Astrocyte (in vitro differentiated cells and primary cell): Measurements from ENCODE around the gene SERPINA1. TPM values are rescaled to one million over a fixed set of nuclear protein-coding genes. Genes with fewer than 3 reads are reported as not detected.

ENCODE experiments used
- DNase-seq: peaks from one replicate; pipeline ENCODE4 v3.0.0-alpha.2; 2010; ENCODE audit warnings: low read depth
- FAIRE-seq: peaks from 2 replicates; lab custom pipeline; 2011; peaks lifted over from hg19 to GRCh38; lab: Jason Lieb, UNC
- H2AFZ ChIP-seq: 2 replicates; pipeline ENCODE4 v1.6.0; 2012; ENCODE audit warnings: low read depth, low read length, inconsistent platforms
- H3K27ac ChIP-seq: 2 replicates; pipeline ENCODE4 v1.5.1; 2011; ENCODE audit warnings: low read depth, low read length, inconsistent platforms
- H3K27me3 ChIP-seq: 2 replicates; pipeline ENCODE4 v1.6.0; 2011; ENCODE audit warnings: low read length, inconsistent platforms; ENCODE audit not compliant: insufficient read depth
- H3K36me3 ChIP-seq: 2 replicates; pipeline ENCODE4 v1.5.1; 2011; ENCODE audit warnings: low read length, inconsistent platforms; ENCODE audit not compliant: insufficient read depth
- H3K4me1 ChIP-seq: 2 replicates; pipeline ENCODE4 v1.5.1; 2011; ENCODE audit warnings: low read length, inconsistent platforms; ENCODE audit not compliant: insufficient read depth
- H3K4me2 ChIP-seq: 2 replicates; pipeline ENCODE4 v1.6.0; 2012; ENCODE audit warnings: low read length, inconsistent platforms
- H3K4me3 ChIP-seq: 2 replicates; pipeline ENCODE4 v1.5.1; 2011; ENCODE audit warnings: low read depth, mild to moderate bottlenecking, low read length, inconsistent platforms; ENCODE audit not compliant: insufficient read depth
- H3K79me2 ChIP-seq: 2 replicates; pipeline ENCODE4 v1.6.0; 2012; ENCODE audit warnings: mild to moderate bottlenecking, low read length, inconsistent platforms; ENCODE audit not compliant: insufficient read depth
- H3K9ac ChIP-seq: 2 replicates; pipeline ENCODE4 v1.6.0; 2012; ENCODE audit warnings: mild to moderate bottlenecking, low read length, inconsistent platforms
- H3K9me3 ChIP-seq: 2 replicates; pipeline ENCODE4 v1.5.1; 2012; ENCODE audit warnings: low read depth, mild to moderate bottlenecking, low read length, inconsistent platforms; ENCODE audit not compliant: insufficient read depth
- H4K20me1 ChIP-seq: 2 replicates; pipeline ENCODE4 v1.6.0; 2012; ENCODE audit warnings: low read length, inconsistent platforms; ENCODE audit not compliant: insufficient read depth
- H3K27ac Mint-ChIP-seq: one replicate; pipeline ENCODE4 v1.8.0; 2021; ENCODE audit warnings: mild to moderate bottlenecking, mixed read lengths; ENCODE audit not compliant: unreplicated experiment
- H3K27me3 Mint-ChIP-seq: one replicate; pipeline ENCODE4 v1.8.0; 2021; ENCODE audit warnings: low read depth, mixed read lengths; ENCODE audit not compliant: unreplicated experiment
- H3K36me3 Mint-ChIP-seq: one replicate; pipeline ENCODE4 v1.8.0; 2021; ENCODE audit warnings: low read depth, mixed read lengths; ENCODE audit not compliant: unreplicated experiment
- H3K4me1 Mint-ChIP-seq: one replicate; pipeline ENCODE4 v1.8.0; 2021; ENCODE audit warnings: low read depth, mixed read lengths; ENCODE audit not compliant: unreplicated experiment
- H3K4me3 Mint-ChIP-seq: one replicate; pipeline ENCODE4 v1.8.0; 2021; ENCODE audit warnings: mild to moderate bottlenecking, moderate library complexity, mixed read lengths; ENCODE audit not compliant: unreplicated experiment
- H3K9me3 Mint-ChIP-seq: one replicate; pipeline ENCODE4 v1.8.0; 2021; ENCODE audit warnings: mild to moderate bottlenecking, mixed read lengths; ENCODE audit not compliant: unreplicated experiment
- EZH2 ChIP-seq: IDR thresholded peaks from 2 replicates; pipeline ENCODE4 v1.6.1; 2012; ENCODE audit warnings: mild to moderate bottlenecking, low read length, inconsistent platforms; ENCODE audit not compliant: insufficient read depth
- total RNA-seq: library from RNA; stranded (reverse); gene quantifications from 2 replicates; pipeline ENCODE4 v1.2.1, GENCODE V29; 2021
- TF ChIP-seq, protein P1 (sequence below): IDR thresholded peaks from 2 replicates; pipeline ENCODE4 v1.5.1; 2011; ENCODE audit warnings: low read depth, mild to moderate bottlenecking, inconsistent platforms, low read length, moderate library complexity; ENCODE audit not compliant: insufficient read depth

The SERPINA1 gene
- total RNA-seq, 1 donor from 2014 or later: 0.98 TPM

DNA sequence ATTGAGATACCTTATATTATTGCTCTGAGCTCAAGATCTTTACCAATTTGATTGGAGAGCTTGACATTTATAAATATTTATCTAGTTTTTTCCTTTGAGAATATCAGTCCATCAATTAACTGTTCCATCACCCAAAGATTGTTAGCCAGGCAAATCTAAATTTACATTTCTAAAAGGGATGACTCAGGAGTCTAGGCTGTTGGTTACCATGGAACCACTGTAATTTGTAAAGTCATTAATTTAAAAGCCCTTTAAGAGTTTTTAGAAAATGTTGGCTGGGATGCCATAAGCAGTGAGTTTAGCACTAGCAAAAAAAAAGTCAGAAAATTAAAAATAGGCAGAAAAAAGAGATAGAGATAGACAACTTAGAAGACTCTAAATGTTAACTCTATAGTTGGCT is 19.5 kb upstream of the SERPINA1 start:
- no peak for FAIRE-seq
- peak; percentile 54 for DNase-seq
- H3K27me3 ChIP-seq: peaks cover 2% of the 10 kb centered on the region
- H3K4me1 ChIP-seq: no peaks in the 10 kb centered on the region
- no peaks in the 10 kb centered on the region for H3K36me3 Mint-ChIP-seq
- H3K27ac ChIP-seq: no peak overlapping the region
- no peaks in the 10 kb centered on the region for H3K9me3 ChIP-seq
- H3K4me3 ChIP-seq: no peak overlapping the region
- H3K4me2 ChIP-seq: no peak overlapping the region
- TF ChIP-seq, protein P1, sequence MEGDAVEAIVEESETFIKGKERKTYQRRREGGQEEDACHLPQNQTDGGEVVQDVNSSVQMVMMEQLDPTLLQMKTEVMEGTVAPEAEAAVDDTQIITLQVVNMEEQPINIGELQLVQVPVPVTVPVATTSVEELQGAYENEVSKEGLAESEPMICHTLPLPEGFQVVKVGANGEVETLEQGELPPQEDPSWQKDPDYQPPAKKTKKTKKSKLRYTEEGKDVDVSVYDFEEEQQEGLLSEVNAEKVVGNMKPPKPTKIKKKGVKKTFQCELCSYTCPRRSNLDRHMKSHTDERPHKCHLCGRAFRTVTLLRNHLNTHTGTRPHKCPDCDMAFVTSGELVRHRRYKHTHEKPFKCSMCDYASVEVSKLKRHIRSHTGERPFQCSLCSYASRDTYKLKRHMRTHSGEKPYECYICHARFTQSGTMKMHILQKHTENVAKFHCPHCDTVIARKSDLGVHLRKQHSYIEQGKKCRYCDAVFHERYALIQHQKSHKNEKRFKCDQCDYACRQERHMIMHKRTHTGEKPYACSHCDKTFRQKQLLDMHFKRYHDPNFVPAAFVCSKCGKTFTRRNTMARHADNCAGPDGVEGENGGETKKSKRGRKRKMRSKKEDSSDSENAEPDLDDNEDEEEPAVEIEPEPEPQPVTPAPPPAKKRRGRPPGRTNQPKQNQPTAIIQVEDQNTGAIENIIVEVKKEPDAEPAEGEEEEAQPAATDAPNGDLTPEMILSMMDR: no peak
- no peak for TF ChIP-seq EZH2
- no peaks in the 10 kb centered on the region for H3K27me3 Mint-ChIP-seq
- no peak overlapping the region for H2AFZ ChIP-seq
- H3K4me1 Mint-ChIP-seq: peaks cover 8% of the 10 kb centered on the region
- H3K4me3 Mint-ChIP-seq: no peak overlapping the region
- no peaks in the 10 kb centered on the region for H3K36me3 ChIP-seq
- H3K9ac ChIP-seq: no peak overlapping the region
- no peaks in the 10 kb centered on the region for H4K20me1 ChIP-seq
- no peak overlapping the region for H3K27ac Mint-ChIP-seq
- H3K9me3 Mint-ChIP-seq: peaks cover 2% of the 10 kb centered on the region
- H3K79me2 ChIP-seq: no peaks in the 10 kb centered on the region

DNA sequence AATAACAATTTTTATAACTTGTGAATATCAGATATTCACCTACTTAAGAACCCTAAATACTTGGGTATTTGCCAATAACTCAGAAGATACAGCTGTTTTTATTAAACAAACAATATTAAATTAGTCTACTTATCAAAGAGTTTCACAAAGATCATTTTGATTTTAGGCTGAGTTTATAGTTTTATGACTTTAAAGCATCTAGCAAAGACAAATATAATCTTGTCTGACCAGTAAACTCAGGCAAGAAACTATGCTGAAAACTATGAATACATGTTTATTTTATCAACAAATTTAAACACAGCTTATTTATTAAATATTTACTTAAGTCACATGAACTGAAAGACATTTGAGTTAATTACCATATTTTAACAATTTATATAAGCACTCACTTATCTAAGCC is 18.5 kb upstream of the SERPINA1 start:
- no peaks in the 10 kb centered on the region for H3K4me1 ChIP-seq
- Mint-ChIP-seq H3K9me3 (peaks cover 2% of the 10 kb centered on the region), H3K36me3 (no peaks in the 10 kb centered on the region), H3K4me3 (no peak overlapping the region), H3K27ac (no peak overlapping the region), H3K4me1 (peaks cover 7% of the 10 kb centered on the region), H3K27me3 (no peaks in the 10 kb centered on the region)
- no peak overlapping the region for H2AFZ ChIP-seq
- H3K79me2 ChIP-seq: no peaks in the 10 kb centered on the region
- H3K9ac ChIP-seq: no peak overlapping the region
- peaks cover 2% of the 10 kb centered on the region for H3K27me3 ChIP-seq
- H3K36me3 ChIP-seq: no peaks in the 10 kb centered on the region
- no peak for TF ChIP-seq EZH2
- TF ChIP-seq, protein P1: no peak
- H4K20me1 ChIP-seq: no peaks in the 10 kb centered on the region
- H3K4me3 ChIP-seq: no peak overlapping the region
- no peak for DNase-seq
- no peak for FAIRE-seq
- no peak overlapping the region for H3K4me2 ChIP-seq
- no peaks in the 10 kb centered on the region for H3K9me3 ChIP-seq
- no peak overlapping the region for H3K27ac ChIP-seq

DNA sequence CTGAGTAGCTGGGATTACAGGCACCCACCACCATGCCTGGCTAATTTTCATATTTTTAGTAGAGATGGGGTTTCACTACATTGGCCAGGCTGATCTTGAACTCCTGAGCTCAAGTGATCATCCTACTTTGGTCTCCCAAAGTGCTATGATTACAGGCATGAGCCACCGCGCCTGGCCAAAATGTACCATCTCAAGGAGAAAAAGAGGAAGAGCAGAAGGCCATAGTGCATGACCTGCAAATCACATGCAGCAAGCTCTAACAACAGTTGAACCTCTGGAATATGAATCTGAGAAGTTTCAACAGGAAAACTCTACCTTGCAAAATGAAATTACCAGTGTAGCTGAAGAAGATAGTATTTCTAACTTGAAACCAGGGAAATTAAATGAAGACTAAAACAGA is 17.1 kb upstream of the SERPINA1 start:
- no peak overlapping the region for H3K4me3 ChIP-seq
- no peak overlapping the region for H3K27ac Mint-ChIP-seq
- peaks cover 8% of the 10 kb centered on the region for H3K4me1 ChIP-seq
- peaks cover 7% of the 10 kb centered on the region for H3K4me1 Mint-ChIP-seq
- H3K27me3 Mint-ChIP-seq: no peaks in the 10 kb centered on the region
- no peaks in the 10 kb centered on the region for H3K27me3 ChIP-seq
- no peak for TF ChIP-seq EZH2
- TF ChIP-seq, protein P1: no peak
- DNase-seq (no peak), FAIRE-seq (no peak)
- H3K9me3 Mint-ChIP-seq: peaks cover 2% of the 10 kb centered on the region
- H3K27ac ChIP-seq: no peak overlapping the region
- H3K4me2 ChIP-seq: no peak overlapping the region
- H3K79me2 ChIP-seq: no peaks in the 10 kb centered on the region
- H3K36me3 ChIP-seq: no peaks in the 10 kb centered on the region
- H2AFZ ChIP-seq: no peak overlapping the region
- no peak overlapping the region for H3K9ac ChIP-seq
- H3K9me3 ChIP-seq: no peaks in the 10 kb centered on the region
- no peak overlapping the region for H3K4me3 Mint-ChIP-seq
- no peaks in the 10 kb centered on the region for H4K20me1 ChIP-seq
- no peaks in the 10 kb centered on the region for H3K36me3 Mint-ChIP-seq
